ENCODE results near the gene MAP6D1.

DNA sequence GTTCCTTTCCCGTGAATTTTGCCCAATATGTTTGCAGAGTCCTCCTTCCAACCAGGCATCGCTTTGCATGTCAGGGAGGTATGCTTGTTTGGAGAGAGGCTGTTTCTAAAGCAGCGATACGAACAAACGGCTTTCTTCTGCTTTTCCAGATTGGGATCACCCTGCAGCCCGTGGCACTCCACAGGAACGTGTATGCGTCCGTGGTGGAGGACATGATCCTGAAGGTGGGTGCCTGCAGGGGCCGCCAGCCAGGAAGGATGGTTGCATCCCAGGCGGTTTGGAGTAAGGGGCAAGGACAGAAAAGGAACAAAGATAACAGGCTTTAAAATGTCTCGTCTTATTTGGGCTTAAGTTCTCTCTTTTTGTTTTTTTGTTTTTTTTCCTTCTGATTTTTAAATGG, 17.5 kb downstream of the MAP6D1 start:
- TF ChIP-seq, protein P1, sequence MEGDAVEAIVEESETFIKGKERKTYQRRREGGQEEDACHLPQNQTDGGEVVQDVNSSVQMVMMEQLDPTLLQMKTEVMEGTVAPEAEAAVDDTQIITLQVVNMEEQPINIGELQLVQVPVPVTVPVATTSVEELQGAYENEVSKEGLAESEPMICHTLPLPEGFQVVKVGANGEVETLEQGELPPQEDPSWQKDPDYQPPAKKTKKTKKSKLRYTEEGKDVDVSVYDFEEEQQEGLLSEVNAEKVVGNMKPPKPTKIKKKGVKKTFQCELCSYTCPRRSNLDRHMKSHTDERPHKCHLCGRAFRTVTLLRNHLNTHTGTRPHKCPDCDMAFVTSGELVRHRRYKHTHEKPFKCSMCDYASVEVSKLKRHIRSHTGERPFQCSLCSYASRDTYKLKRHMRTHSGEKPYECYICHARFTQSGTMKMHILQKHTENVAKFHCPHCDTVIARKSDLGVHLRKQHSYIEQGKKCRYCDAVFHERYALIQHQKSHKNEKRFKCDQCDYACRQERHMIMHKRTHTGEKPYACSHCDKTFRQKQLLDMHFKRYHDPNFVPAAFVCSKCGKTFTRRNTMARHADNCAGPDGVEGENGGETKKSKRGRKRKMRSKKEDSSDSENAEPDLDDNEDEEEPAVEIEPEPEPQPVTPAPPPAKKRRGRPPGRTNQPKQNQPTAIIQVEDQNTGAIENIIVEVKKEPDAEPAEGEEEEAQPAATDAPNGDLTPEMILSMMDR (IDR thresholded peaks at IDR 0.05): no peak
- TF ChIP-seq POLR2A (IDR thresholded peaks at IDR 0.05) (no peak), POLR2AphosphoS5 (IDR thresholded peaks at IDR 0.05) (no peak)

All from sigmoid colon (tissue), 4 donors.